Keratinocyte (primary cell): ENCODE data around the gene CEACAM18. TPM values are rescaled to one million over a fixed set of nuclear protein-coding genes. Genes with fewer than 3 reads are reported as not detected.

Experiments used
- DNase-seq: peaks from one replicate; pipeline ENCODE4 v3.0.0-alpha.2; 2011; ENCODE audit warnings: low read depth, missing footprints, low spot score
- FAIRE-seq: peaks from 2 replicates; lab custom pipeline; 2011; peaks lifted over from hg19 to GRCh38; lab: Jason Lieb, UNC
- H2AFZ ChIP-seq: 2 replicates; pipeline ENCODE4 v1.6.0; 2012; ENCODE audit warnings: low read length, control low read depth, inconsistent platforms; ENCODE audit not compliant: control insufficient read depth
- H3K27ac ChIP-seq: 2 replicates; pipeline ENCODE4 v1.5.1; 2011; ENCODE audit warnings: low read length; ENCODE audit not compliant: control insufficient read depth, insufficient read depth
- H3K27me3 ChIP-seq: 3 replicates; pipeline ENCODE4 v1.6.0; 2011; ENCODE audit warnings: low read length; ENCODE audit not compliant: control insufficient read depth, insufficient read depth; ENCODE audit errors: extremely low read depth
- H3K36me3 ChIP-seq, 2 experiments: 2 replicates in 1 of 2; 3 replicates in 1 of 2; pipeline ENCODE4 v1.5.1; 2011; ENCODE audit warnings: low read length in 2 of 2, mild to moderate bottlenecking in 1 of 2; ENCODE audit not compliant: control insufficient read depth in 2 of 2, insufficient read depth in 2 of 2; ENCODE audit errors: extremely low read depth in 1 of 2
- H3K4me1 ChIP-seq: 3 replicates; pipeline ENCODE4 v1.5.1; 2011; ENCODE audit warnings: low read length; ENCODE audit not compliant: control insufficient read depth, insufficient read depth; ENCODE audit errors: extremely low read depth
- H3K4me2 ChIP-seq: 3 replicates; pipeline ENCODE4 v1.6.0; 2011; ENCODE audit warnings: low read depth, low read length; ENCODE audit not compliant: control insufficient read depth, insufficient read depth; ENCODE audit errors: extremely low read depth
- H3K4me3 ChIP-seq, 3 experiments: fragments of 200-600 bp in 1 of 3; sonication (generic) in 1 of 3; 2 replicates in 2 of 3; 3 replicates in 1 of 3; pipeline ENCODE4 v1.5.1; 2011 to 2016; ENCODE audit warnings: low read length in 3 of 3, mild to moderate bottlenecking in 3 of 3, control low read depth in 2 of 3, inconsistent platforms in 1 of 3, low read depth in 1 of 3, mixed read lengths in 1 of 3, mixed run types in 1 of 3, moderate library complexity in 1 of 3; ENCODE audit not compliant: control insufficient read depth in 2 of 3, insufficient read depth in 2 of 3; ENCODE audit errors: extremely low read depth in 1 of 3
- H3K79me2 ChIP-seq: 2 replicates; pipeline ENCODE4 v1.6.0; 2012; ENCODE audit warnings: low read length; ENCODE audit not compliant: control insufficient read depth, insufficient read depth
- H3K9ac ChIP-seq: 3 replicates; pipeline ENCODE4 v1.6.0; 2011; ENCODE audit warnings: low read length; ENCODE audit not compliant: control insufficient read depth, insufficient read depth; ENCODE audit errors: extremely low read depth
- H3K9me1 ChIP-seq: 3 replicates; pipeline ENCODE4 v1.6.0; 2011; ENCODE audit warnings: low read length; ENCODE audit not compliant: control insufficient read depth, insufficient read depth; ENCODE audit errors: extremely low read depth
- H3K9me3 ChIP-seq: 2 replicates; pipeline ENCODE4 v1.5.1; 2012; ENCODE audit warnings: low read depth, low read length; ENCODE audit not compliant: control insufficient read depth
- H4K20me1 ChIP-seq: 3 replicates; pipeline ENCODE4 v1.6.0; 2011; ENCODE audit warnings: low read length; ENCODE audit not compliant: control insufficient read depth, insufficient read depth; ENCODE audit errors: extremely low read depth
- CTCF ChIP-seq, 3 experiments: IDR thresholded peaks in 1 of 3; conservative IDR thresholded peaks in 1 of 3; optimal IDR thresholded peaks in 1 of 3; 2 replicates in 2 of 3; 3 replicates in 1 of 3; pipeline versions ENCODE3 to v1.5.1; 2011; ENCODE audit warnings: low read length in 3 of 3, mild to moderate bottlenecking in 3 of 3, moderate library complexity in 2 of 3, control low read depth in 1 of 3, inconsistent platforms in 1 of 3; ENCODE audit not compliant: insufficient read depth in 2 of 3; ENCODE audit errors: extremely low read depth in 1 of 3
- EZH2 ChIP-seq: IDR thresholded peaks from one replicate; pipeline ENCODE4 v1.6.1; 2012; ENCODE audit warnings: inconsistent platforms, mild to moderate bottlenecking, low read length, moderate library complexity
- dilution Hi-C: fragments of 300-500 bp; cut with MboI; formaldehyde crosslinking; loops from one replicate; pipeline ENCODE4 v1.7.0; 2020; ENCODE audit warnings: low sequenced_read_pairs; ENCODE audit not compliant: extremely low pct_ligation_motif_present
- polyA plus RNA-seq, 5 experiments: library from polyadenylated mRNA; depleted of rRNA in 3 of 5; stranded (reverse) in 3 of 5; stranded (forward) in 1 of 5; unstranded in 1 of 5; fragments of >200 nt; gene quantifications; 1 replicate in 1 of 5; 2 replicates in 3 of 5; 3 replicates in 1 of 5; pipeline versions ENCODE4 v1.2.1 to v1.2.3, GENCODE V29; 2011 to 2012; ENCODE audit warnings: missing spikeins in 2 of 5, low read depth in 1 of 5, low replicate concordance in 1 of 5

Gene CEACAM18
- polyA plus RNA-seq, 1 donor (not counting 4 experiments of a cell fraction or from before 2014, with no cell fraction given), result not detected

DNA sequence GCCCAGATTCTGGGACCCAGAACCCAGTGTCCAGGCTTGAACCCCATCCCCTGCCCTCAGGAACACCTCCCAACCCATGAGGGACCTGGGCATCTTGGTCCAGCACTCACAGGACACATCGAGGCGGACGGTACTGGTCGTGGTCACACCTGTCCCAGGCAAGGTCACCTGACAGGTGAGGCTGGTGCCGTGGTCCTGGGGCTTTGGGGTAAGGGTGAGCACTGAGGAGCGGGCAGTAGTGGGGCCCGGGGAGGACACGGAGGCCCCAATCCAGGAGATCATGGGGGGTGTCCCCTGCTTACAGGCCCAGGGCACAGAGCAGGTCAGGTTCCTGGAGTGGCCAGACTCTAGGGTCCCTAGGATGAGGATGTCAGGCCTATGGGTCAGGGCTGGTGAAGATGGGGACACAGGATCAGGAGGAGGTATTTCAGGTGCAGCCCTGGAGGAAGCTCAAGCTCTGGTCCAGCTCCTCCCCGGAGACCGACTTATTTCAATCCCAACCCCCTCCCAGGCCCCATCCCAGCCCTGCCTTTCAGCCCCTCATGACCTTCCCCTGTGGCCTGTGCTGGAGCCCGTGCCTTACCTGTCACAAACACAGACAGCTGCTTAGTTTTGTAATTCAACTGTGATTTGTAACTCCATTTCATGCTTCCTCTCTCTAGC lies 20.9 kb upstream of the CEACAM18 start:
- no peaks in the 10 kb centered on the region for H3K9me3 ChIP-seq
- H3K79me2 ChIP-seq, result no peaks in the 10 kb centered on the region
- no peaks in the 10 kb centered on the region for H3K36me3 ChIP-seq
- H3K27me3 ChIP-seq, result no peaks in the 10 kb centered on the region
- H3K4me1 ChIP-seq, result no peaks in the 10 kb centered on the region
- H3K27ac ChIP-seq, result no peak overlapping the region
- no peak for TF ChIP-seq CTCF (optimal IDR thresholded peaks at IDR 0.05 in 1 of 3, IDR thresholded peaks at IDR 0.05 in 1 of 3, conservative IDR thresholded peaks at IDR 0.05 in 1 of 3; ENCODE audit: extremely low read depth in 1 of 3, insufficient read depth in 2 of 3, low read length in 3 of 3)
- H3K4me2 ChIP-seq, result no peak overlapping the region
- no peaks in the 10 kb centered on the region for H3K9me1 ChIP-seq
- H3K9ac ChIP-seq, result no peak overlapping the region
- FAIRE-seq, result no peak
- H3K4me3 ChIP-seq, result no peak overlapping the region
- no peak for DNase-seq
- H4K20me1 ChIP-seq, result no peaks in the 10 kb centered on the region
- dilution Hi-C loops, result no loop called here
- H2AFZ ChIP-seq, result no peak overlapping the region

- no peak within 1 kb of the TSS for H3K4me3 ChIP-seq
- no peaks in the 10 kb centered on the region for H4K20me1 ChIP-seq
- no peaks in the 10 kb centered on the region for H3K4me1 ChIP-seq
- H2AFZ ChIP-seq, result no peak within 1 kb of the TSS
- no peaks in the 10 kb centered on the region for H3K9me1 ChIP-seq
- H3K27me3 ChIP-seq, result no peaks in the 10 kb centered on the region
- DNase-seq (no peak), FAIRE-seq (no peak)
- H3K4me2 ChIP-seq, result no peak within 1 kb of the TSS
- H3K9me3 ChIP-seq, result no peaks in the 10 kb centered on the region
- H3K36me3 ChIP-seq, result no peaks in the 10 kb centered on the region
- no peaks in the 10 kb centered on the region for H3K79me2 ChIP-seq
- TF ChIP-seq CTCF (optimal IDR thresholded peaks at IDR 0.05 in 1 of 3, IDR thresholded peaks at IDR 0.05 in 1 of 3, conservative IDR thresholded peaks at IDR 0.05 in 1 of 3; ENCODE audit: extremely low read depth in 1 of 3, insufficient read depth in 2 of 3, low read length in 3 of 3), result no peak
- TF ChIP-seq EZH2, result no peak
- no peak within 1 kb of the TSS for H3K27ac ChIP-seq
- no peak within 1 kb of the TSS for H3K9ac ChIP-seq
- dilution Hi-C loops, result no loop called here
Measured at GRCh38 chr19:51458051-51458645, 20.2 kb upstream of the CEACAM18 start, which contains the start of gene SIGLEC8. Gene SIGLEC8 (minus strand): TSS chr19:51458454. CDS start chr19:51458387, 67 bp downstream.
